Measurements from ENCODE around the gene ANP32B.

Gene ANP32B

DNA sequence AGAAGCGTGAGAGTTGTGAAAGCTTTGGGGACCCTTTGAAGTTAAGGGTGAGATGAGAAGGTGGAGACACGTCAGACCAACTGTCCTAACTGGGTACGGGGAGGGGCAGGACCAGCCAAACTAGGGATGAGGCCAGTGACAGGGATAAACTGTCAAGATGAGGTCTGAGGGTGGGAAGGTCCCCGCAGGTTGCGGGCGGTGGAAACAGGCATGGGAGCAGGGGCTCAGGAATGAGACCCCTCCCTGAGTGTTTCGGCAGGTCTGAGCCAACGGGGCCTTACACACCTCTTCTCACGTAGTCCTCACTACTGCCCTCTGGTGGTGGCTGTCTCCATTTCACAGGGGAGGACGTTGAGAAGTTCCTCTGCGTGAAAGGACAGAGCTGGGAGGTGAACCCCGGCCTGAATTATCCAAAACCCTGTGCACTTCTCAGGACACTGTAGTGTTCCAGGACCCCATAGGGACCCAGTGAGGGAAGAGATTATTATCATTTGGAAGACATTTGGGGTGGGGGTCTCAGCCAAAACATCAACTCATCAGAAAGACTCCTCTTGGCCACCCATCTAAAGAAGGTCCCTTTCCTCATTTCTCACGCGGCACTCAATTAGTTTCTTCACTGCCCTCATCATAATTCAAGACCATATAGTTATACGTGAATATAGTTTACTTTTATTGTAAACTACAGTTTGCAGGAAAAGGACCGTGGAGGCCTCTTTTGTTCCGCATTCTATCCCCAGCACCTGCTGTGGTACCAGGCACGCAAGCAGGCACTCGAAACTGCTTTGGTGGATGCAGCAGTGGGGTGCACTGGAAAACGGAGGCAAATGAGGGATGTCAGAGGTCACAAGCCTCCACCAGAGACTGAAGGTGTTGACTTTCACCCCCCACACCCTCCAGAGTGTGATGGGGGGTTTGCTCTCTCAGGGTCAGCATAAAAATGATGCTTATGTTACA lies 51.7 kb downstream of the ANP32B start:
- DNase-seq = peak; percentile 62

DNA sequence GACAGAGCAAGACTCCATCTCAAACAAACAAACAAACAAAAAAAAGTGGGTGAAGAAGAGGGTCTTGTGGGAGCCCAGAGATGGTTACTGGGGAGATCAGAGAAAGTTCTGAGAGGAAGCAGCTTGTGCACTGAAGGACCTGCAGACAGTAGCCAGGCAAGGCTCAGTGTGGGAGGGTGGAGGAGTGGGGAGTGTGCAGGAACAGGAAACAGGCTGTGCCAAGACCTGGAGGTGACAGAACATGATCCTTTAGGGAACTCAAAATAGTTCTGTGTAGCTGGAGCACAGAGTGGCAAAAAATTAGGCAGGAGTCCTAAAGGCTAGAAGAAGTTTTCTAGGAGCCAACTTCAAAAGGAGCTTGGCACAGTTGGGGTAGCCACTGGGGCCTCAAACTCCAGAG lies 54.2 kb downstream of the ANP32B start:
- peak; percentile 70 for DNase-seq

DNA sequence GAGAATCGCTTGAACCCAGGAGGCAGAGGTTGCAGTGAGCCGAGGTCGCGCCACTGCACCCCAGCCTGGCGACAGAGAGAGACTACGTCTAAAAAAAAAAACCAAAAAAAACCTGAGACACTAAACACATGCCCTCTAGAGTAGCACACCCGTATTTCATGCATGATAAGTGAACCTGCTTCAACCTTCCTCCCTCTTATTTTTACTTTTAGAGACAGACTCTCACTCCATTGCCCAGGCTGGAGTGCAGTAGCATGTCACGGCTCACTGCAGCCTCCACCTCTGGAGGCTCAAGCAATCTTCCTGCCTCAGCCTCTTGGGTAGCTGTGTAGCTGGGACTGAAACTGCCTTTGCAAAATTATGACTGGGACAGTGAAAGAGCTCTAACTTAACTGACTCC lies 55.8 kb downstream of the ANP32B start:
- DNase-seq = no peak

DNA sequence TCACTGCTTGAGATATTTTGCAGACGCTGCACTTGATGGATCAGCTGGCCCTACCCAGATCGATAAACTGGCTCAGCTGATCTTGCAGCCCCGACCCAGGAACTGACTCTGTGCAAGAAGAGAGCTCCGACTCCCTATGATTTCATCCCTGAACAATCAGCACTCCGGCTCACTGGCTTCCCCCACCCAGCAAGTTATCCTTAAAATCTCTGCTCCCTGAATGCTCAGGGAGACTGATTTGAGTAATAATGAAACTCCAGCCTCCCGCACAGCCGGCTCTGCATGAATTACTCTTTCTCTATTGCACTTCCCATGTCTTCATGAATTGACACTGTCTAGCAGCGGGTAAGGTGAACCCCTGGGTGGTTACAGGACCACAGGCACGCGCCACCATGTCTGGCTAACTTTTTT lies 56.5 kb downstream of the ANP32B start:
- no peak for DNase-seq

DNA sequence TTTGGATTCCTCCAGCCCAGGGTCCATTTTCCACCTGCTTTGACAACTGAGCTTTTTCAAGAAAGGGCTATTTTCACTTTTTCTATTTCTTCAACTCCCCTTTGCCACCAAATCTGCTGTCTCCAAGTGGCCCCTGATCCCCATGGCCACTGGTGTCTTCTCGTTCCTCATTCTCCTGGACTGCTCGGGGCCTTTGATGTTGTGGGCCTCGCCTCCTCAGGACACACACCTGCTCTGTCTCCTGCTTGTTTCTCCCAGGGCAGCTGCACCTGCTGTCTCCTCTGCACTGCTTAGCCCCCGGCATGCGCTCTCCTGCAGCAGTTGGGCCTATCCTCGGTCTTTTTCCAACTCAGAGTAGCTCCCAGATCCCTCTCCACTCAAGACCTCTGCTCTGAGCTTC lies 57.1 kb downstream of the ANP32B start:
- no peak for DNase-seq

DNA sequence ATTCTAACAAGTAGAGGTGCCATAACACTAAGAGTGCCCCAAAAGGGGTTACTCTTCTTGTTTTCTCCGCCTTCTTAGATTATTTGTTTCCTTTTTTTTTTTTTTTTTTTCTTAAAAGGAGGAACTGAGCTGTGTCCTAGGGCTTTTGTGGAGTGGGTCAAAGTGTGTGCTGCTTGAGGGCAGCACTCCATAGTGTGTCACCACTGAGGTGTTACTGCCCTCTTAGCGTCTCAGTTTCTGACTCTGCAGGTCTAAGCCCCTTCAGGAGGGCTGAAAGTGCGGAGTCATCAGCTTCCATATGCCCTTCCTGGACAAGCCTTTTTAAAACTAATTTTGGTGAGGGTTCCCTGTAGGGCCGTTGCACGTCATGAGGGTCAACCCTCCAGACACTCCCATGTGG lies 60.8 kb downstream of the ANP32B start:
- DNase-seq = no peak

- peak; percentile 82 for DNase-seq
Measured at GRCh38 chr9:98045234-98046179, 62.4 kb downstream of the ANP32B start.

DNA sequence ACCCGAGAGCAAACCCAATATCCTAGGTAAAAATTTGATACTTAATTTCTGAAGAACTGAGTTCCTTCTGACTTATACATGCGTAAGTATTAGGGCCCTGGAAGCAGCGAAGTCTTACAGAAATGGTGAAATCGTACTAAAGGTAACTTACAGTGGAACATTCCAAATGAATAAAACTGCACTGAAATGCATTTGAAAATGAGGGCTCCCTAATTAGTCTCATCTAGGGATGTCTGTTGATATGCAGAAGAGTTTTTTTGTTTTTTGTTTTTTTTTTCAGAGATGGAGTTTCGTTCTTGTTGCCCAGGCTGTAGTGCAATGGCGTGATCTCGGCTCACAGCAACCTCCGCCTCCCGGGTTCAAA lies 63.0 kb downstream of the ANP32B start:
- DNase-seq = no peak

GRCh38 chr9:98047002-98047401 lies 63.9 kb downstream of the ANP32B start:
- DNase-seq = no peak

DNA sequence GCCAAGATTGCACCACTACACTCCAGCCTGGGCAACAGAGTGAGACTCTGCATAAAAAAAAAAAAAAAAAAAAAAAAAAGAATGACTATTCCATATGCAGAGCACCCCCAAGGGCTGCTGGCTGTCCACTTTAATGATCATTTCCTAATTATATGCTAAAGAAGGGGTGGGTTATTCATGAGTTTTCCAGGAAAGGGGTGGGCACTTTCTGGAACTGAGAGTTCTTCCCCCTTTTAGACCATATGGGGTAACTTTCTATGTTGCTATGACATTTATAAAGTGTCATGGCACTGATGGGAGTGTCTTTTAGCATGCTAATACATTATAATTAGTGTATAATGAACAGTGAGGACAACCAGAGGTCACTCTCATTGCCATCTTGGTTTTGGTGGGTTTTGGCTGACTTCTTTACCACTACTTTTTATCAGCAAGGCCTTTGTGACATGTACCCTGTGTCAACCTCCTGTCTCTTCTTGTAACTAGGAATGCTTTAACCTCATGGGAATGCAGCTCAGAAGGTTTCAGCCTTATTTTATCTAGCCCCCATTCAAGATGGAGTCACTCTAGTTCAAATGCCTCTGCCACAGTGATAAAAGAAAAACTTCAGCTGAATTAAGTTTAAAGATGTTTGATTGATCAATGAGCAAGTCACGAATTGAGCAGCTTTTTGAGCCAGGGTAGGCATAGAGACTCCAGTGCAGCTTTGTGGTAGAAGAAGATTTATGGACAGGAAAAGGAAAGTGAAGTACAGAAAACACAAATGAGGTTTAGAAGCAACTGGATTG lies 66.3 kb downstream of the ANP32B start:
- peak; percentile 1 for DNase-seq

- no peak for DNase-seq
Measured at GRCh38 chr9:98050351-98050750, 67.2 kb downstream of the ANP32B start.

DNA sequence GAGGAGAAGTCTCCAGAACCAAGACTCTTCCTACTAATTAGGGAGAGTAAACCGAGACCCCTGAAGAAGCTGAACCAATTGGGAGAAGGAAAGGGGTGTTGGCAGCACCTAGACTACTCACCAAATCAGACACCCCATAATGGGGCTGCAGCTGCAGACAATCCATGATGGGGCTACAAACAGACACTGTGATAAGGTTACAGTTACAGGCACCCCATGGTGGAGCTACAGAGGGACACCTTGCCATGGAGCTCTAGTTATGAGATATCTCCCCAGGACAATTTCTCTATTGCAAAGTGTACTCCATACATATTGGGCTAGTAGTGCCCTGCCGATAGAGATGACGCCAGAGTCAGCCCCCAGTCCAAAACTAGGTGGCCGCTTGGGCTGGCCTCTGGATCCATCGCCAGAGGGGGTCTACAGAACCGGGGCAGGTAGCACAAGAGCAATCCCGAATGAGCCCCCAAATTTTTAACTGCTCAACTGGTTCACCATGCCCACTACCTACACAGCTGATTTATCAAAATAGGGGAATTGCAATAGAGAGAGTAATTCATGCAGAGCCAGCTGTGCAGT lies 71.3 kb downstream of the ANP32B start:
- no peak for DNase-seq

DNA sequence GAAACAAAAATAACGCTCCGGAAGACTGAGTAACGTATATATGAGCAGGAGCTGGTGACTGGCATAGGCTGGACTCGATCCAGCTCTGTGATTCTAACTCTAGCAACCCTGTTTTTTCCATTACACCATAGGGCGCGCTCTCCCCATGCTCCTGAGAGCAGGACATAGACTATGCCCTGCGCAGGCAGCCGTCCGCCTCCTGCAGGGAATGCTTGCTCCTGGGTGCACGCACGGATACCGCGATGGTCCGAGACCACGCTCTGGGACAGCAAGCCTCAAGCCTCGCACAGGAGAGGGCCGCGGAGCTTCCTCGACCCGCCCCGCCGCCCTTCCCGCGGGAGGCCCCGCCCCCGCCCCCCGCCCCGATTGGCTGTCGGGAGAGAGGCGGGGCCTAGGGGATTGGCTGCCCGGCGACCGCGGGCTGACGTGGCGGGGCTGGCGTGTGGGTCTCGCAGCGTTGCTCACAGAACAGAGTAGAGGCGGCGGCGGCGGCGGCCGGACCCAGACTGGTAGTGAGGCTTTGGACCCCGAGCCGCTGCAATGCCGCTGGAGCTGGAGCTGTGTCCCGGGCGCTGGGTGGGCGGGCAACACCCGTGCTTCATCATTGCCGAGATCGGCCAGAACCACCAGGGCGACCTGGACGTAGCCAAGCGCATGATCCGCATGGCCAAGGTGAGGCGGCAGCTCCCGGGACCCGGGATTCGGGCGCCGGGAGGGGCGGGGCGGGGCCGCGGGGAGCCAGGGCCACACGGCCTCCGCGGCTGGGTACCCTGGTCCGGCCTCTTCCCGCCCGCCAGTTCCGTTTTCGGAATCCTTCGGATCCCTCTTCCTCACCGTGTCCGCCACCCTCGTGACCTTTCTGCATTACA lies 73.4 kb downstream of the ANP32B start, which contains the start of gene NANS:
Gene NANS (plus strand): TSS at position 464 of the 869 bp plus-strand sequence. CDS start 77 bp downstream, at position 541.
- DNase-seq = peak; percentile 87

- no peak for DNase-seq
Measured at GRCh38 chr9:98057138-98057799, 74.1 kb downstream of the ANP32B start.

- DNase-seq = no peak
Measured at GRCh38 chr9:98062161-98062560, 79.0 kb downstream of the ANP32B start.

DNA sequence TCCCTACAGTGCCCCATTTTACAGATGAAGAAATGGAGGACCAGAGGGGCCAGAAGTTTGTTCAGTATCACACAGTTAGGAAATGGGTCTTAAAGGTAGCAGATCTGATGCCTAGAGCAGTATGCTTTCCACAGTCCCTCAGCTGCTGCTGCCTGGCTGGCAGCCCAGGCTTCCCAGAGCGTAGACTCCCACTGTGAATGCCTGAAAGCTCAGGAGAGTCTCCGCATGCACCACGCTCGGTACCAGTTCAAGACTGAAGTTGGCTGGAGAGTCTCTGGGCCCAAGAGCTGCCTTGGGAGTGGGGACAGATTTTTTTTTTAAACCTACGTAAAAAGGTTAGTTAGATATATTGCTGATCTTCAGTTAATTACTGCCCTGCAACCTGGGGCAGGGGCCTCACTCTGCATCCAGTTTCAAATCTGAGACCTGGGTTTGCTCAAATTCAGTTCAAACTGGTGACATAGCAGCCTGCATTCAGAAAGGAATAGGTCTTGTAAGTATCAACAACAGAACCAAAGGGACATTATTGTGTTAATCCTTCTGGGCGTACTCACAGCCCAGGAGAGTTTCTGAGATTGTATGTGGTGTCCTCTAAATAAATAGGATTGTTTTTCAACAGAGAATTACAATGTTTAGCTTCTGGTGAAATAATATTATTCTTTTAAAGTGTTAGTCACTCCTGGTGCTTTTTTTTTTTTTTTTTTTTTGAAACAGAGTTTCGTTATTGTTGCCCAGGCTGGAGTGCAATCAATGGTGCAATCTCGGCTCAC lies 81.7 kb downstream of the ANP32B start:
- no peak for DNase-seq

Measured in GDM1 (cell line).